GM10248 (cell line): ENCODE results near the gene BTF3L4.
"Not testable (repeated sequence)": the region's sequence is repeated elsewhere in the genome, so short reads cannot be mapped to it uniquely, and the experiment has no call there.

Source experiments
- CTCF ChIA-PET: fragments of 300-600 bp; sonication (Branson Sonifier 250); formaldehyde crosslinking; extraction: SDS; loops from one replicate; lab custom pipeline; 2021; ENCODE audit warnings: antibody characterized with exemption; lab: Yijun Ruan, JAX
- POLR2A ChIA-PET: fragments of 350-650 bp; sonication (Branson Sonifier 250); formaldehyde crosslinking; extraction: SDS; loops from one replicate; lab custom pipeline; 2020; ENCODE audit warnings: antibody characterized with exemption; lab: Yijun Ruan, JAX
- DNase-seq: peaks from one replicate; pipeline ENCODE4 v3.0.0; 2012; ENCODE audit errors: extremely low spot score
- CTCF ChIP-seq: IDR thresholded peaks from 2 replicates; pipeline ENCODE4 v1.5.1; 2012; ENCODE audit warnings: mild to moderate bottlenecking, low read depth; ENCODE audit errors: extremely low read depth, missing control alignments, control extremely low read depth

Gene BTF3L4

GRCh38 chr1:52037402-52037814 is 18.7 kb upstream of the BTF3L4 start:
- TF ChIP-seq CTCF, result no peak
- POLR2A ChIA-PET, result no interaction called here
- CTCF ChIA-PET, result interaction anchor here (1.0 to 2.1 kb wide), 4 partner anchors 11 to 141 kb away, joined by 3 to 7 read pairs (median 4); no protein-coding TSS in a partner anchor
- no peak for DNase-seq

- ChIA-PET CTCF (interaction anchor here (1.6 to 2.1 kb wide), 2 partner anchors 10 to 141 kb away, joined by 4 to 7 read pairs; no protein-coding TSS in a partner anchor), POLR2A (interaction anchor here (0.7 kb wide), 1 partner anchor 27 kb away, joined by 3 read pairs; no protein-coding TSS in a partner anchor)
- no peak for DNase-seq
- no peak for TF ChIP-seq CTCF
Observed at GRCh38 chr1:52037909-52038308, 18.2 kb upstream of the BTF3L4 start.

- no peak for DNase-seq
- TF ChIP-seq CTCF, result no peak
- ChIA-PET POLR2A (no interaction called here), CTCF (interaction anchor here (0.8 to 1.4 kb wide), 3 partner anchors 9 to 13 kb away, joined by 3 to 4 read pairs (median 3); partner anchors contain the start of gene TXNDC12)
Observed at GRCh38 chr1:52041551-52042185, 14.4 kb upstream of the BTF3L4 start.

- DNase-seq, result no peak
- ChIA-PET POLR2A (no interaction called here), CTCF (no interaction called here)
- no peak for TF ChIP-seq CTCF
Observed at GRCh38 chr1:52045236-52045635, 10.9 kb upstream of the BTF3L4 start.

- DNase-seq, POLR2A ChIA-PET: not testable (repeated sequence)
- CTCF ChIA-PET, result interaction anchor here (0.8 kb wide), 1 partner anchor 14 kb away, joined by 4 read pairs; no protein-coding TSS in a partner anchor
Observed at GRCh38 chr1:52045666-52046195, 10.4 kb upstream of the BTF3L4 start.

GRCh38 chr1:52049337-52049736 is 6.8 kb upstream of the BTF3L4 start:
- CTCF ChIA-PET, result interaction anchor here (1.5 to 2.7 kb wide), 2 partner anchors 12 to 766 kb away, joined by 3 to 7 read pairs; no protein-coding TSS in a partner anchor
- DNase-seq, POLR2A ChIA-PET: not testable (repeated sequence)

GRCh38 chr1:52053862-52054261 is 2.2 kb upstream of the BTF3L4 start:
- POLR2A ChIA-PET, result no interaction called here
- no peak for TF ChIP-seq CTCF

More at GRCh38 chr1:52053862-52054261, 2.2 kb upstream of the BTF3L4 start:
- CTCF ChIA-PET, result interaction anchor here (0.9 to 2.0 kb wide), 2 partner anchors 12 to 17 kb away, joined by 3 to 4 read pairs; no protein-coding TSS in a partner anchor
- no peak for DNase-seq
